GM18867 (cell line): Measurements from ENCODE around the gene SLAMF9.
A peak's percentile ranks its signal among the peaks of the same experiment; 100 is the strongest.

Experiments used
- ATAC-seq: cut with Tn5 transposase; IDR thresholded peaks from one replicate; pipeline ENCODE4 v1.9.1; 2021; ENCODE audit warnings: mild to moderate bottlenecking, moderate library complexity; ENCODE audit not compliant: unreplicated experiment

Gene SLAMF9

DNA sequence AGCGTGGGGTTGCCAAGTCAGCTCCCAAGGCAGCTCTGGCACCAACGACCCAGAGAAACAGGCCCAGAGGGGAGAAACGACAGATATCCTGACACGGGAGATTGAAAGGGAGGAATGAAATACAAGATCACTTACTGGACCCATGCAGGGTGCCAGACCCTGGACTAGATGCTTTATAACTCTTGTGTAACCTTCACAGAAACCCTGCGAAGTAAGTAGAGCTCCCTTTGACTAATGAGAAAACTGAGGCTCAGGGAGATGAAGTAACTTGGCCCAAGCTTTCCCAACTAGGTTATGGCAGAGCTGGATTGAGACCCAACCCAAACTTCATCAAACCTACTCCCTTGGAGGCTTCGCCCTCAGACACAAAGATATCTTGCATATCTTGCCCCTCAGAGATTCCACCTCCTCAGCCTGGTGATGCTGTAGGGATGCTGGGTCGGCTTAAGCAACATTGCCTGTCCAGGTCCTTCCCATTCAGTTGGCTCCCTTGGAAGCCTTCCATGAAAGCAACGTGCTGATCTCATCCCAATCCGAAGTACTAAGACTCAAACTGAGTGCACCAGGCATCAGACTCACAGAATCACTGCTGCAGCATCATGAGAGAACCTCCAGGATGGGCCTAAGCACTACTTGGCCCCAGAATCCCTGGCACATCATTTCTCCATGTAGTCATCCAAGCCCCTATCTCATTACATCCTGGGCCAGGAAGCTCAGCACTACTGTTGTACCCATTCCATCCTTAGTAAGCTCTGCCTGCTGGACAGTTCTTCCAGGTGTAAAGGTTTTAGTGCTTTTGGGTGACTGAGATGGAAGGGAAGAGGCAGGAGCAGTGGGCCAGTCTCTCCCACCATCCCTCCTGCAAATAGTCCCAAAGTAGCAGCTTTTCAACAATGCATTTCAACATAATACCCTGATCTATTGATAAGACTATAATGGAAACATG, 7.5 kb downstream of the SLAMF9 start:
- ATAC-seq = no peak

GRCh38 chr1:159945483-159946241, 8.4 kb downstream of the SLAMF9 start, which contains the start of gene IGSF9:
TSS of gene IGSF9 (minus strand) at chr1:159945613. CDS start at chr1:159943454, 2,159 bp downstream.
- peak; percentile 59 for ATAC-seq

- ATAC-seq = no peak
These were observed 9.2 kb downstream of the SLAMF9 start for GRCh38 chr1:159944623-159945455.

- ATAC-seq = no peak
These were observed 10.0 kb downstream of the SLAMF9 start for GRCh38 chr1:159943908-159944622.

GRCh38 chr1:159943278-159943640, 10.8 kb downstream of the SLAMF9 start:
- no peak for ATAC-seq

- ATAC-seq = no peak
These were observed 11.3 kb downstream of the SLAMF9 start for GRCh38 chr1:159942632-159943277.

DNA sequence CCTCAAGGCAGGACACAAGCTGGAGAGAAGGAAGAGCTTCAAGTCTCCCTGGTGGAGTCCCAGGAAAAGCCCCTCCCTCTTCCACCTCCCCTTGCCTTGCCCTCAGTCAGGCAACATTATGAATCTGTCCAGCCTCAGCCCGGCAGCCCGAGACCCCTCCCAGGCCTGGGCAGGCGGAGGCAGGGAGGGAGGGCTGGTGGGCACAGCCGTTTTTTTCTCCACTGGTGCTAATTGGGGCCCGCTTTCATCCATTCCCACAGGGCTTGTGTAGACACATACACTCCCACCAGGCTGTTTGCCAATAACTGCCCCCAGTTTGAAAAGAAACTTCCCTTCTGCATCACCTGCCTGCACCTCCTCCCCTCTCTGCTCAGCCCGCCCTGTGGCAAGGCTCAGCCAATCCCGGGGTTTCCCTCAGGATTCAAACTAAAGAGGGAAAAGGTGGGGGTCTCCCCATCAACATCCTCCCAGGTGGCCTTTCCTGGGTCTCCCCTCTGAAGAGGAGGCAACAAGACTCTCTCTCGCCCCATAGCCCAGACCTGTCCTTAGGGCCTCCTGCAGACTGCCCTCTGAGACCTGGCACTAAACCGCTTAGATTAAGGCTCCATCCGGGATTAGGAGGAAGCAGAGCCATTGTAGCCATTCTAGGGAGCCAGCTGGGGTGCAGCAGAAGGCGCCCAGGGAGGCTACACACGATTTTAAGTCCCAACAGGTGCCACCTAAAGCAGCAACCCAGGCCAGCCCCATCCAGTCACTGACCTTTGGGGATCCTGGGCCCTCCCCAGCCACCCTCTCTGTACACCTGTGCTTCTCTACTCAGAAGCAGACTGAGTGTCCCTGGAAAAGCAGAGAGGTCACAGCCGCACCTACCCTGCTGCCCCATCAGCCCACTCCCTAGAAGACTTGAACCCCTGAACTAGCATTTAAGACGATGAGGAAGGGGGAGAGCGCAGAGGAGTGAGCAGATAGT, 12.2 kb downstream of the SLAMF9 start:
- no peak for ATAC-seq

DNA sequence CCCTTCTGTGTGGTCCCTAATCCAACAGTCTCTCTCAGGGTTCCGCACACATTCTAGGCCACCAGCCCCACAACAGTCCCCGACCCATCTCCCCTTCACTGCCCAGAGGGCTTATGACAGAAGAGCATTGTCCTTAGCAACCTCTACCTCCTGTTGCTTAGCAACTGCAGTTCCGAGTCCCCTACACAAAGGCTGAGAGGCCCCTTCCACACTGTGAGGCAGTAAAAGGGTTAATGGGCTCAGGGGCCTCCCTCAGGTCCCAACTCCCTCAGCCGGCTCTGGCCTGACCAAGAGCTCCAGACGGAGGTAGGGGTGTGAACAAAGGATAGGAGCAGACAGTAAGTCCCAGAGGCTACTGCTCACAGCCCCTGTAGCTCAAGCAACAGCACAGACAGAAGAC, 12.9 kb downstream of the SLAMF9 start:
- ATAC-seq = no peak

DNA sequence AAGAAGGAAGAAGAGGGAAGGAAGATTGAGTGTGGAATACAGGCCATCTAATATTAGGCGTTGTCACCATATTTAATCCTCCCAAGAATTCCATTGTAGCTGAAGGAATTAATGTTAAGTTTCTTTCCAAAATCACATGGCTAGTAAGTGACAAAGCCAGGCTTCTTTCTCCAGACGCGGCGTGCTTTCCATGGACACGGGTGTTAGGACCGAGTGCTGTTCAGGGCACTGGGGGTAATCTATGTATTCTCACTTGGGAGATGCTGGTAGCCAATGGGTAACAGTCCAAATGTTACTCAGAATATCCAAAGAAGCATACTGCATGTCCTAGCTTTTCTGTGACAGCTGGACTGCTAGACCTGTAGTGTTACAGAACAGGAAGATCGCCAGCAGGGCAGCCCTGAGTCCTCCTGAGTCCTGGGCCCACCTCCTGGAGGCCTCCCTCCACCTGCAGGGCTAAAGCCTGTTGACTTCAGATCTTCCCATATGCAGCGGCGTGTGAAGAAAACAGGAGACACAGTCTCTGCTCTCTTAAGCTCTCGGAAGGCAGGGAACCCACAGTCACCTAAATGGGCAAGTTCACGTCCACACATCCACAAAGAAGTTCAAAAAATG, 13.9 kb downstream of the SLAMF9 start:
- no peak for ATAC-seq

GRCh38 chr1:159939678-159940002, 14.4 kb downstream of the SLAMF9 start:
- ATAC-seq = no peak

DNA sequence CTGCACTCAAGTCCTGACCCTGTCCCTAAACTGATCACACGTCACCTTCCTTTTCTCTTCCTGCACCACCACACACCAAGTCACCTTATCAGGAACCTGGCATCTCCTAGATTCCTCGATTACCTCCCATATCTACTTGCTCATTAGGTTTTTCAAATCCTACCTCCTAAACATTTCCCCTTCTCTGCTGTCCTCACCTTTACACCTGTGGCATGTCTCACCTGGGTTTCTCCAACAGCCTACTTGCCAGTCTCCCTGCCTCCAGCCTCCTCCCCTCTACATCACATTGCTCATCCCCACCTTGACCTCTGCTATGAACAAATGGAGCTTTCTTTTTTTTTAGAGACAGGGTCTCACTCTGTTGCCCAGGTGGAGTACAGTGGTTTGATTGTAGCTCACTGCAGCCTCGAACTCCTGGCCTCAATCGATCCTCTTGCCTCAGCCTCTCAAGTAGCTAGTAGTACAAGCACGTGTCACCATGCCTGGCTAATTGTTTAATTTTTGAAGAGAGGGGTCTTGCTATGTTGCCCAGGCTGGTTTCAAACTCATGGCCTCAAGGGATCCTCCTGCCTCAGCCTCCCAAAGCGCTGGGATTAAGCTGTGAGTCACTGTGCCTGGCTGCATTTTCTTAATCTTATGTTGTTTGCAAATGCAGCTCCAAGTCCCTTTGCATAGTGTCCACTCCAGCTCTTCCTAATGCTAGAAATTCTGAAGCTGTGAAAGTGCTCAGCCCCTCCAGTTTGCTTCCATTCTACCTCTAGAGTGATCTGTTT, 14.9 kb downstream of the SLAMF9 start:
- ATAC-seq = no peak

DNA sequence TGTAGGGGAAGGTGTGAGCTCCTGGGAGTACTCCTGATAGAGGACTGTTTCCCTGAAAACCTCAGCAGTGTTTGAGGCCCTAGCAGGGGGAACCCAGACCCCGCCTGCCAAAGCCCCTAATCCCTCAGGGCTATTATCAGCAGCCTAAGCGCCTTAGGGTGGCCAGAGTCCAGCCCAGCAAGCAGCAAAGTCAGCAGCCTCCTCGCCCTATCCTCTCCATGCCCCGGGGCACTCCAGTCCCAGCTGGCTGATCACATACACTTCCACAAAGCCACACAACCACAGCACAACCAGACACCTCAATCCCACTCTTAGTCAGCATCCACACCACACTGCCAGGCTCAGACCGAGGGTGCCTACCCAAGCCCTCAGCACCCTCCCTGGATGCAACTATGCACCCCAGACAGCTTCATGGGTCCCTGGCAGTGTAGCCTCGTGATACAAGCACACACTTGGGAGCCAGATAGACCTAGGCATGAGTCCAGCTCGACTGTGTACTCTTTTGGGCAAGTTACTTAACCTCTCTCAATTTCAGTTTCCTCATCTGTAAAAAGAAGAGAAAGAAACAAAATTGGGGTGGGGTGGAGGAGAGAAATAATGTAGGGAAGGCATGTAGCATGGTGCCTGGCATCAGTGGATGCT, 15.7 kb downstream of the SLAMF9 start:
- ATAC-seq = peak; percentile 44

DNA sequence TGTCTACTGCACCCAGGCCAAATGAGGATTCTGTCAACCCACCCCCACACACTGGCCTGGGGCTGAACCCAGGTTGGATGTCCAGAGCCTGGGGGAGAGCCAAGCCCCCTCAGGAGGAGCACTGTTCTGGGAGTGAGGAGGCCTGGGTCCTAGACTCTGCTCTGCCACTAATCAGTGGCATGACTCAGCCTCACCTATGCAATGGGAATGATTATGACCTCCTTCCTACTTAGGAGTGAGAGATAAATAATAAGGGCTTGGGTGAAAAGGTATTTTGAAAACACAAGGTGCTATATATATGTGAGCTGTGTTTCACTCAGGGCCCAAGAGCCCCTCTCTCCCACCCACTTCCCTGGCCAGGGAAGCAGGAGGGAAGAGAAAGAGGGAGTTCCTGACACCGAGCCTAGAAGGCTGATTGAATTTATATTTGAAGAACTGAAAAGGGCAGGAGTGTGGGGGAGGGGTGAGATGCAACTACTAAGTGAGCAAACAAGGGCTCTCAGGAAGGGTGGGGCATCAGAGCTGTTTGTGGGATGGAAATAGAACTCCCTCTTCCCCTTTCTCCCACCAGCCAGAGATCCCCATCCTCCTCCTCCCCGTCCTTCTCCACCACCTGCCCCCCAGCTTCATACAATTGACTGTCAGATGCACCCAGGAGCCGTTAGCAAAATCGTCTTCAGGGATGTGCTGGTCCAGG, 16.8 kb downstream of the SLAMF9 start:
- no peak for ATAC-seq

DNA sequence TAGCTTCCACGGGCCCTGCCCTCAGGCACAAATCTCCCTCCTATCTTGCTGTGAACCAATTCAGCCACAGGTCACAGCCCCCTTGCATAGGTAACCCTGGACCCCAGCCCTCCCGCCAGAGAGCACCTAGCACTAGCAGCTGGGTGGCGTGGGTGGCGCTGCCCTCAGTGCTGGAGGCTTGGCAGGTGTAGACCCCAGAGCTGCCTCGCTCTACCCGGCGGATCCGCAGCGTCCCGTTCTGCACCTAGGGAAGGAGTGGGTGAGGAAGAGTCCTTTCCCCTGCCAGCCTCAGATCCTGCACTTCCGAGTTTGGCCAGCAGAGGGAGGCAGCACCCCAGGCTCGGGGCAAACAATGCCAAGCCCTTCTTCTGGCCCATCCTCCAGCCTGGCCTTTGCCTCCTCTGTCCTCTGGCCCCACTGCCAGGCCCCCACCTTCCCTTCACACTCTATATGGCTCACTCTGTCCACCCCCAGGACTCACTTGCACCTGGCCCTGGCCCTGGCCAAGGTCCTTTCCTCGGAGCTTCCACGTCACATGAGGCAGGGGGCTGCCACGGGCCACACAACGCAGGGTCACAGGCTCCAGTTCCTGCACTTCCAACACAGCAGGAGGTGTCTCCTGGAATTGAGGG, 17.6 kb downstream of the SLAMF9 start:
- ATAC-seq = peak; percentile 54

DNA sequence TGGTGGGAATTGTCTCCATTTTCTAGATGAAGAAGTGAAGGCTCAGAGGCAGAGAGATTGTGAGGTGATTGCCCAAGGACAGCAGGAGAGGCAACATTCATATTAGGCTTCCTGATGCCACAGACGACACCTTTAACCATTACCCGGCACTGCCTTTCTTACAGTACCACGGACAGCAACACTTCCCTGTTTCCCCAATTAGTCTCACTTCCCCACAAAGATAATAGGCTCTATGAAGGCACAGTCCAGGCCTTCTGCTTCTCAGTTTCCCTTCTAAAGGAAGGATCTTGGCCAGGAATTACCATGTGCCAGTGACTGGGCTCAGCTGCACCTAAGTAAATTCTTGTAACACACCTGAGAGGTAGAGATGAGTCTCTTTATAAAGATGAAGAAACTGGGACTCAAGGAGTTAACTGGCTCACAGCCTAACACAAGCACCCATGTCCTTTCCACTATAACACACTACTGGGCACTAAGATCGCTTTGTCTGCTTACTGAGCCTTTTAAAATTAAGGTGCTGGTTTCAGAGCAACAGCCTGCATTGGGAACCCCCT, 18.2 kb downstream of the SLAMF9 start:
- no peak for ATAC-seq

GRCh38 chr1:159935305-159935704, 18.7 kb downstream of the SLAMF9 start:
- ATAC-seq = no peak
